ENCODE data around the gene SPATA20.

Gene SPATA20

GRCh38 chr17:50581316-50581715 is 34.3 kb downstream of the SPATA20 start:
- no peak for DNase-seq

- no peak for DNase-seq
Observed at GRCh38 chr17:50582741-50583140, 35.8 kb downstream of the SPATA20 start.

GRCh38 chr17:50583641-50584040 is 36.7 kb downstream of the SPATA20 start:
- DNase-seq = no peak

- no peak for DNase-seq
Observed at GRCh38 chr17:50584116-50584515, 37.1 kb downstream of the SPATA20 start.

GRCh38 chr17:50584749-50585148 is 37.8 kb downstream of the SPATA20 start:
- DNase-seq = no peak

GRCh38 chr17:50585346-50585745 is 38.4 kb downstream of the SPATA20 start:
- no peak for DNase-seq

GRCh38 chr17:50585891-50586290 is 38.9 kb downstream of the SPATA20 start:
- DNase-seq = no peak

- DNase-seq = no peak
Observed at GRCh38 chr17:50586421-50587247, 39.7 kb downstream of the SPATA20 start.

- no peak for DNase-seq
Observed at GRCh38 chr17:50587571-50587970, 40.6 kb downstream of the SPATA20 start.

- DNase-seq = no peak
Observed at GRCh38 chr17:50588391-50589049, 41.5 kb downstream of the SPATA20 start.

- DNase-seq = no peak
Observed at GRCh38 chr17:50589095-50589705, 42.2 kb downstream of the SPATA20 start.

- DNase-seq = no peak
Observed at GRCh38 chr17:50590946-50591737, 44.2 kb downstream of the SPATA20 start.

GRCh38 chr17:50593321-50593720 is 46.3 kb downstream of the SPATA20 start:
- DNase-seq = peak; percentile 33

GRCh38 chr17:50594128-50594823 is 47.3 kb downstream of the SPATA20 start:
- no peak for DNase-seq

GRCh38 chr17:50594892-50595291 is 47.9 kb downstream of the SPATA20 start:
- DNase-seq = no peak

GRCh38 chr17:50596191-50597037 is 49.4 kb downstream of the SPATA20 start:
- DNase-seq = peak; percentile 15

GRCh38 chr17:50598487-50598886 is 51.5 kb downstream of the SPATA20 start:
- peak; percentile 57 for DNase-seq

GRCh38 chr17:50599606-50600005 is 52.6 kb downstream of the SPATA20 start:
- DNase-seq = no peak

GRCh38 chr17:50601823-50602375 is 54.9 kb downstream of the SPATA20 start:
- no peak for DNase-seq

- DNase-seq = no peak
Observed at GRCh38 chr17:50602836-50603235, 55.9 kb downstream of the SPATA20 start.

- peak; percentile 39 for DNase-seq
Observed at GRCh38 chr17:50603340-50603739, 56.4 kb downstream of the SPATA20 start.

Data from NCI-H526 treated with DMSO at 0.1 percent for 48 hours (cell line).